K562 (cell line): ENCODE results near the gene TAS2R31. TPM values are rescaled to one million over a fixed set of nuclear protein-coding genes. Genes with fewer than 3 reads are reported as not detected.

Source experiments
- ATAC-seq: fragments of 200-7000 bp; cut with Tn5 transposase; 3 replicates; pipeline ENCODE4 v1.9.1; 2020; ENCODE audit warnings: moderate library complexity
- BruUV-seq: library from RNA; stranded (reverse); fragments of 400-500 nt; replicated peaks from 2 replicates; lab custom pipeline; 2021; lab: Mats Ljungman, UMichigan
- CTCF ChIA-PET: fragments of 300-600 bp; formaldehyde crosslinking; extraction: SDS; loops from one replicate; lab custom pipeline; 2021; ENCODE audit warnings: low intra/inter-chr PET ratio; lab: Yijun Ruan, JAX
- POLR2A ChIA-PET: fragments of 300-600, 350-650 bp; sonication (Branson Sonifier 250); formaldehyde crosslinking; extraction: SDS; loops from one replicate; lab custom pipeline; 2021; ENCODE audit warnings: antibody characterized with exemption, inconsistent platforms; lab: Yijun Ruan, JAX
- DNase-seq, 4 experiments: peaks; one replicate each; pipeline versions ENCODE4 v3.0.0 to v3.0.0-alpha.2; 2011 to 2018; ENCODE audit warnings: low spot score in 3 of 4, mixed read lengths in 3 of 4; ENCODE audit errors: extremely low read depth in 1 of 4
- FAIRE-seq: peaks from 2 replicates; lab custom pipeline; 2011; peaks lifted over from hg19 to GRCh38; lab: Jason Lieb, UNC
- H2AFZ ChIP-seq: 2 replicates; pipeline ENCODE4 v1.6.0; 2011; ENCODE audit warnings: low read depth, low read length, control low read depth, inconsistent platforms
- H3K27ac ChIP-seq: fragments of 200-600 bp; 3 replicates; pipeline ENCODE4 v1.8.0; 2011; ENCODE audit warnings: low read depth, mild to moderate bottlenecking, control low read depth, inconsistent platforms, low read length, moderate library complexity, mixed read lengths; ENCODE audit errors: extremely low read depth
- H3K27me3 ChIP-seq, 2 experiments: fragments of 300-600 bp in 1 of 2; 2 replicates in 1 of 2; 3 replicates in 1 of 2; pipeline versions ENCODE4 v1.6.0 to v1.8.0; 2011; ENCODE audit warnings: inconsistent platforms in 2 of 2, low read length in 2 of 2, mild to moderate bottlenecking in 1 of 2, mixed read lengths in 1 of 2, moderate library complexity in 1 of 2; ENCODE audit not compliant: control insufficient read depth in 2 of 2, insufficient read depth in 2 of 2
- H3K36me3 ChIP-seq: fragments of 300-600 bp; 3 replicates; pipeline ENCODE4 v1.8.0; 2011; ENCODE audit warnings: mild to moderate bottlenecking, low read length, inconsistent platforms; ENCODE audit not compliant: control insufficient read depth, insufficient read depth
- H3K4me1 ChIP-seq, 2 experiments: fragments of 200-600 bp in 1 of 2; replicated peaks in 1 of 2; 2 replicates in 1 of 2; 3 replicates in 1 of 2; pipeline versions ENCODE4 v1.5.1 to v1.8.0; 2011; ENCODE audit warnings: inconsistent platforms in 2 of 2, low read length in 2 of 2, mild to moderate bottlenecking in 1 of 2, mixed read lengths in 1 of 2, moderate library complexity in 1 of 2; ENCODE audit not compliant: control insufficient read depth in 2 of 2, insufficient read depth in 2 of 2
- H3K4me2 ChIP-seq: 2 replicates; pipeline ENCODE4 v1.6.1; 2011; ENCODE audit warnings: low read length, control low read depth, inconsistent platforms, mixed read lengths; ENCODE audit not compliant: insufficient read depth
- H3K4me3 ChIP-seq: fragments of 200-600 bp; sonication (generic), shearing (Covaris generic); 2 replicates; pipeline ENCODE4 v1.5.1; 2016; ENCODE audit warnings: control low read depth, inconsistent platforms
- H3K79me2 ChIP-seq: fragments of 200-600 bp; 3 replicates; pipeline ENCODE4 v1.8.0; 2011; ENCODE audit warnings: low read length, inconsistent platforms; ENCODE audit not compliant: control insufficient read depth, insufficient read depth
- H3K9ac ChIP-seq, 2 experiments: 2 replicates each; pipeline versions ENCODE4 v1.6.0 to v1.6.1; 2011; ENCODE audit warnings: low read depth in 2 of 2, low read length in 2 of 2, control low read depth in 1 of 2, inconsistent platforms in 1 of 2, mild to moderate bottlenecking in 1 of 2, mixed read lengths in 1 of 2; ENCODE audit not compliant: insufficient read depth in 1 of 2
- H3K9me1 ChIP-seq: one replicate; pipeline ENCODE4 v1.6.0; 2011; ENCODE audit warnings: inconsistent platforms, mild to moderate bottlenecking, low read length, moderate library complexity; ENCODE audit not compliant: control insufficient read depth, insufficient read depth
- H3K9me3 ChIP-seq: replicated peaks from 2 replicates; pipeline ENCODE4 v1.5.1; 2011; ENCODE audit warnings: low read depth, low read length, inconsistent platforms; ENCODE audit not compliant: control insufficient read depth, insufficient read depth
- H4K20me1 ChIP-seq: replicated peaks from 2 replicates; pipeline ENCODE4 v1.6.1; 2011; ENCODE audit warnings: low read length, inconsistent platforms, mixed read lengths; ENCODE audit not compliant: control insufficient read depth, insufficient read depth
- CTBP1 ChIP-seq: fragments of 450-650 bp; IDR thresholded peaks from 2 replicates; pipeline ENCODE4 v1.6.1; 2016; ENCODE audit warnings: borderline replicate concordance
- EP300 ChIP-seq: IDR thresholded peaks from 2 replicates; pipeline ENCODE4 v1.6.1; 2012; ENCODE audit warnings: low read length, improper control_type of control experiment
- EZH2 ChIP-seq: IDR thresholded peaks from 2 replicates; pipeline ENCODE4 v1.6.1; 2012; ENCODE audit warnings: low read depth, mild to moderate bottlenecking, inconsistent platforms, low read length, borderline replicate concordance
- FIP1L1 ChIP-seq: fragments of 200-400 bp; formaldehyde crosslinking; IDR thresholded peaks from 2 replicates; pipeline ENCODE4 v1.6.1; 2018; ENCODE audit warnings: mild to moderate bottlenecking, low read depth, low read length; ENCODE audit not compliant: poor library complexity, severe bottlenecking
- FOXP4 ChIP-seq: sonication (generic); formaldehyde crosslinking; IDR thresholded peaks from 2 replicates; pipeline ENCODE4 v1.8.0; 2022; ENCODE audit warnings: mild to moderate bottlenecking, missing genetic modification reagents, borderline replicate concordance
- HDAC6 ChIP-seq: IDR thresholded peaks from 2 replicates; pipeline ENCODE4 v1.6.1; 2012; ENCODE audit warnings: low read depth, mild to moderate bottlenecking, control low read depth, inconsistent platforms, low read length, moderate library complexity
- IRF9 ChIP-seq: fragments of 450-650 bp; IDR thresholded peaks from 2 replicates; pipeline ENCODE4 v1.6.1; 2016; ENCODE audit warnings: missing biosample characterization, missing genetic modification characterization
- MAFF ChIP-seq: IDR thresholded peaks from 2 replicates; pipeline ENCODE4 v1.6.1; 2012; ENCODE audit warnings: low read length, improper control_type of control experiment
- PTTG1 ChIP-seq: fragments of 450-650 bp; IDR thresholded peaks from 2 replicates; pipeline ENCODE4 v1.6.1; 2016; ENCODE audit warnings: low read depth, mild to moderate bottlenecking, missing genetic modification characterization, missing compliant biosample characterization
- PYGO2 ChIP-seq: fragments of 450-650 bp; IDR thresholded peaks from 2 replicates; pipeline ENCODE4 v1.6.1; 2016; ENCODE audit warnings: mild to moderate bottlenecking, missing genetic modification characterization, moderate library complexity, missing compliant biosample characterization
- SUPT5H ChIP-seq: fragments of 450-650 bp; IDR thresholded peaks from 2 replicates; pipeline ENCODE4 v1.6.1; 2016
- ZBTB34 ChIP-seq: fragments of 250-450 bp; sonication (Bioruptor Pico); IDR thresholded peaks from 2 replicates; pipeline ENCODE4 v1.8.0; 2021; ENCODE audit warnings: mild to moderate bottlenecking, moderate library complexity
- ZEB2 ChIP-seq: fragments of 450-650 bp; IDR thresholded peaks from 2 replicates; pipeline ENCODE4 v1.6.1; 2016
- ZFP1 ChIP-seq: fragments of 450-650 bp; formaldehyde crosslinking; IDR thresholded peaks from 2 replicates; pipeline ENCODE4 v1.4.0; 2020; ENCODE audit warnings: mild to moderate bottlenecking, mixed read lengths
- ZNF146 ChIP-seq: IDR thresholded peaks from one replicate; pipeline ENCODE4 v1.6.1; 2018; ENCODE audit warnings: missing compliant biosample characterization; ENCODE audit not compliant: unreplicated experiment
- ZNF644 ChIP-seq: fragments of 200-800 bp; sonication (Bioruptor generic); IDR thresholded peaks from 2 replicates; pipeline ENCODE4 v1.6.1; 2016; ENCODE audit warnings: low read depth, missing genetic modification characterization, missing compliant biosample characterization
- WGBS: fragments of 100-300 bp; shearing (Covaris generic); methylation state at CpG from one replicate; pipeline ENCODE4 v1.1.6; 2016; ENCODE audit warnings: low coverage, mixed read lengths; ENCODE audit not compliant: insufficient coverage; ENCODE audit errors: missing lambda C conversion rate; 5-methylcytosine and 5-hydroxymethylcytosine counted together
- in situ Hi-C: fragments of 300-500 bp; cut with MboI; formaldehyde crosslinking; loops from 4 replicates; pipeline ENCODE4 v1.15.0; 2018; ENCODE audit warnings: inconsistent platforms, mixed read lengths
- intact Hi-C: fragments of 100-400 bp; cut with micrococcal nuclease; formaldehyde crosslinking; loops from 2 replicates; pipeline ENCODE4 v1.14.2; 2022
- polyA plus RNA-seq, 8 experiments: library from polyadenylated mRNA; depleted of rRNA in 4 of 8; stranded (reverse) in 5 of 8; unstranded in 3 of 8; fragments of >200 nt; fragmentation: Nextera tagmentation in 2 of 8; fragmentation: Illumina TruSeq in 1 of 8; extraction: Ambion mirVana in 2 of 8; extraction: Trizol in 1 of 8; gene quantifications; 2 replicates each; pipeline versions ENCODE4 v1.2.1 to v1.2.3, GENCODE V29; 2011 to 2014; ENCODE audit warnings: inconsistent platforms in 1 of 8, missing spikeins in 1 of 8
- total RNA-seq, 7 experiments: library from RNA; depleted of rRNA in 6 of 7; stranded (reverse); fragments of >200 nt in 6 of 7; fragmentation: Illumina TruSeq in 2 of 7; extraction: Trizol in 2 of 7; gene quantifications; 2 replicates each; pipeline versions ENCODE4 v1.2.1 to v1.2.3, GENCODE V29; 2011 to 2021; ENCODE audit warnings: low replicate concordance in 1 of 7
- TF ChIP-seq, protein P1 (sequence below): fragments of 450-650 bp; IDR thresholded peaks from 2 replicates; pipeline ENCODE4 v1.7.0; 2016; ENCODE audit warnings: borderline replicate concordance

The TAS2R31 gene
- total and polyA plus RNA-seq, 9 of the 15 experiments (the other 6 are each of a cell fraction or from before 2014, with no cell fraction given): 0.59 to 3.6 (median 1.4) TPM; not detected in 4

- TF ChIP-seq FOXP4 (CRISPR knock-in tag): no peak
- TF ChIP-seq, all 486 proteins: peak for 0
Measured at GRCh38 chr12:10994307-10994706, 36.9 kb downstream of the TAS2R31 start (continued).

GRCh38 chr12:10989107-10989506, 42.1 kb downstream of the TAS2R31 start:
- no peak for FAIRE-seq
- Histone ChIP-seq H3K9me1 (no peaks in the 10 kb centered on the region), H3K36me3 (peaks cover 3% of the 10 kb centered on the region; the same call in 1 of the 3 replicates), H3K79me2 (no peaks in the 10 kb centered on the region), H3K4me3 (no peak overlapping the region), H3K4me1 (no peaks in the 10 kb centered on the region), H3K4me2 (no peak overlapping the region), H3K27ac (no peak overlapping the region), H3K9me3 (no peaks in the 10 kb centered on the region), H2AFZ (no peak overlapping the region), H4K20me1 (no peaks in the 10 kb centered on the region), H3K27me3 (no peaks in the 10 kb centered on the region), H3K9ac (no peak overlapping the region)
- no TSS peak for BruUV-seq
- CTCF ChIA-PET: no interaction called here
- in situ Hi-C loops (no loop called here), intact Hi-C loops (no loop called here)
- no peak for DNase-seq
- POLR2A ChIA-PET: no interaction called here
- 96% methylated on average over 2 of the region's 2 CpGs for WGBS
- ATAC-seq: no peak
- no peak for TF ChIP-seq ZEB2
- TF ChIP-seq PTTG1 (tag): no peak
- TF ChIP-seq PYGO2 (tag): no peak
- no peak for TF ChIP-seq MAFF
- no peak for TF ChIP-seq CTBP1
- no peak for TF ChIP-seq EP300
- no peak for TF ChIP-seq EZH2
- TF ChIP-seq ZNF146 (CRISPR knock-in tag): no peak
- TF ChIP-seq IRF9: no peak
- TF ChIP-seq HDAC6: no peak
- TF ChIP-seq FIP1L1: no peak
- no peak for TF ChIP-seq ZNF644 (tag)
- TF ChIP-seq ZFP1 (CRISPR knock-in tag): no peak
- no peak for TF ChIP-seq SUPT5H
- TF ChIP-seq, protein P1, sequence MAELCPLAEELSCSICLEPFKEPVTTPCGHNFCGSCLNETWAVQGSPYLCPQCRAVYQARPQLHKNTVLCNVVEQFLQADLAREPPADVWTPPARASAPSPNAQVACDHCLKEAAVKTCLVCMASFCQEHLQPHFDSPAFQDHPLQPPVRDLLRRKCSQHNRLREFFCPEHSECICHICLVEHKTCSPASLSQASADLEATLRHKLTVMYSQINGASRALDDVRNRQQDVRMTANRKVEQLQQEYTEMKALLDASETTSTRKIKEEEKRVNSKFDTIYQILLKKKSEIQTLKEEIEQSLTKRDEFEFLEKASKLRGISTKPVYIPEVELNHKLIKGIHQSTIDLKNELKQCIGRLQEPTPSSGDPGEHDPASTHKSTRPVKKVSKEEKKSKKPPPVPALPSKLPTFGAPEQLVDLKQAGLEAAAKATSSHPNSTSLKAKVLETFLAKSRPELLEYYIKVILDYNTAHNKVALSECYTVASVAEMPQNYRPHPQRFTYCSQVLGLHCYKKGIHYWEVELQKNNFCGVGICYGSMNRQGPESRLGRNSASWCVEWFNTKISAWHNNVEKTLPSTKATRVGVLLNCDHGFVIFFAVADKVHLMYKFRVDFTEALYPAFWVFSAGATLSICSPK: no peak
- TF ChIP-seq ZBTB34: no peak
